Natural killer cell (primary cell): ENCODE measurements around the gene DLX4. TPM values are rescaled to one million over a fixed set of nuclear protein-coding genes. Genes with fewer than 3 reads are reported as not detected.

Experiments used
- ATAC-seq, 3 donors: fragments of 150-1000 bp in 2 of 3; fragments of 200-7000 bp in 1 of 3; cut with Tn5 transposase; 1 replicate in 1 of 3; 2 replicates in 2 of 3; pipeline ENCODE4 v1.10.0; 2021; ENCODE audit warnings: mild to moderate bottlenecking in 2 of 3, moderate library complexity in 2 of 3
- DNase-seq, 2 donors: peaks; one replicate each; pipeline versions ENCODE4 v3.0.0 to v3.0.0-alpha.2; 2013 to 2021; ENCODE audit warnings: mixed read lengths in 1 of 2
- H3K27ac ChIP-seq: one replicate; pipeline ENCODE4 v1.5.1; 2013; ENCODE audit warnings: mild to moderate bottlenecking, low read length
- H3K27me3 ChIP-seq: one replicate; pipeline ENCODE4 v1.6.1; 2013; ENCODE audit warnings: low read length; ENCODE audit not compliant: control insufficient read depth, insufficient read depth
- H3K36me3 ChIP-seq: one replicate; pipeline ENCODE4 v1.6.1; 2013; ENCODE audit warnings: low read length; ENCODE audit not compliant: control insufficient read depth, insufficient read depth
- H3K4me1 ChIP-seq: one replicate; pipeline ENCODE4 v1.6.1; 2013; ENCODE audit warnings: low read length; ENCODE audit not compliant: control insufficient read depth, insufficient read depth
- H3K4me3 ChIP-seq: one replicate; pipeline ENCODE4 v1.5.1; 2013; ENCODE audit warnings: low read length
- H3K9me3 ChIP-seq: one replicate; pipeline ENCODE4 v1.6.1; 2013; ENCODE audit warnings: low read length; ENCODE audit not compliant: control insufficient read depth, insufficient read depth
- H3K27ac Mint-ChIP-seq, 2 donors: one replicate each; pipeline ENCODE4 v1.8.0; 2022; ENCODE audit warnings: mild to moderate bottlenecking in 2 of 2, mixed read lengths in 2 of 2, moderate library complexity in 1 of 2
- H3K27me3 Mint-ChIP-seq, 2 donors: one replicate each; pipeline ENCODE4 v1.8.0; 2022; ENCODE audit warnings: low read depth in 2 of 2, mixed read lengths in 2 of 2
- H3K36me3 Mint-ChIP-seq: one replicate; pipeline ENCODE4 v1.8.0; 2022; ENCODE audit warnings: mixed read lengths
- H3K4me1 Mint-ChIP-seq, 2 donors: one replicate each; pipeline ENCODE4 v1.8.0; 2022; ENCODE audit warnings: mixed read lengths in 2 of 2
- H3K4me3 Mint-ChIP-seq: one replicate; pipeline ENCODE4 v1.8.0; 2022; ENCODE audit warnings: mild to moderate bottlenecking, moderate library complexity, mixed read lengths
- H3K9me3 Mint-ChIP-seq, 2 donors: one replicate each; pipeline ENCODE4 v1.8.0; 2022; ENCODE audit warnings: mixed read lengths in 2 of 2
- CTCF ChIP-seq: fragments of 200-600 bp; IDR thresholded peaks from one replicate; pipeline ENCODE4 v1.8.0; 2022; ENCODE audit warnings: antibody characterized with exemption
- WGBS: methylation state at CpG from one replicate; pipeline ENCODE4 v1.1.7; 2013; ENCODE audit warnings: missing lambda C conversion rate; ENCODE audit not compliant: insufficient coverage; 5-methylcytosine and 5-hydroxymethylcytosine counted together
- intact Hi-C: fragments of 100-400 bp; cut with micrococcal nuclease; formaldehyde crosslinking; loops from one replicate; pipeline ENCODE4 v1.14.2; 2022
- total RNA-seq, 4 donors: library from RNA; stranded (reverse); fragments of 120-200 nt in 1 of 4; gene quantifications; one replicate each; pipeline versions ENCODE4 v1.2.3 to v1.2.4, GENCODE V29; 2013 to 2022

The DLX4 gene
- total RNA-seq, 3 donors from 2014 or later (not counting 1 experiment from before 2014, with no cell fraction given): 0.35 to 1.1 TPM; not detected in 1

GRCh38 chr17:49978501-49978900 lies 9.5 kb downstream of the DLX4 start:
- H3K27ac Mint-ChIP-seq: no peak overlapping the region
- peaks cover 50 to 52% of the 10 kb centered on the region in 2 donors for H3K27me3 Mint-ChIP-seq
- no peaks in the 10 kb centered on the region for H3K9me3 Mint-ChIP-seq
- intact Hi-C loops: no loop called here
- no peak overlapping the region for H3K4me3 ChIP-seq
- DNase-seq: no peak
- ATAC-seq: no peak
- H3K4me1 Mint-ChIP-seq: no peaks in the 10 kb centered on the region
- H3K36me3 ChIP-seq: no peaks in the 10 kb centered on the region
- H3K27ac ChIP-seq: no peak overlapping the region
- no peaks in the 10 kb centered on the region for H3K4me1 ChIP-seq
- no peak overlapping the region for H3K4me3 Mint-ChIP-seq
- TF ChIP-seq CTCF: no peak
- peaks cover 17% of the 10 kb centered on the region for H3K27me3 ChIP-seq
- no peaks in the 10 kb centered on the region for H3K9me3 ChIP-seq
- no peaks in the 10 kb centered on the region for H3K36me3 Mint-ChIP-seq
- 49% methylated on average over 12 of the region's 13 CpGs for WGBS

GRCh38 chr17:49979748-49980479 lies 10.9 kb downstream of the DLX4 start:
- H3K9me3 ChIP-seq: no peaks in the 10 kb centered on the region
- intact Hi-C loops: no loop called here
- ATAC-seq: no peak
- no peak overlapping the region for H3K4me3 ChIP-seq
- peaks cover 48 to 53% of the 10 kb centered on the region in 2 donors for H3K27me3 Mint-ChIP-seq
- H3K27ac Mint-ChIP-seq: no peak overlapping the region
- no peak overlapping the region for H3K27ac ChIP-seq
- no peak for TF ChIP-seq CTCF
- H3K4me1 Mint-ChIP-seq: no peaks in the 10 kb centered on the region
- WGBS: 76% methylated on average over 4 of the region's 4 CpGs
- H3K4me3 Mint-ChIP-seq: no peak overlapping the region
- H3K27me3 ChIP-seq: peaks cover 7% of the 10 kb centered on the region
- DNase-seq: no peak
- no peaks in the 10 kb centered on the region for H3K9me3 Mint-ChIP-seq
- H3K36me3 Mint-ChIP-seq: no peaks in the 10 kb centered on the region
- no peaks in the 10 kb centered on the region for H3K36me3 ChIP-seq
- H3K4me1 ChIP-seq: no peaks in the 10 kb centered on the region

- no peaks in the 10 kb centered on the region for H3K9me3 Mint-ChIP-seq
- intact Hi-C loops: no loop called here
- no peak overlapping the region for H3K4me3 Mint-ChIP-seq
- no peaks in the 10 kb centered on the region for H3K4me1 Mint-ChIP-seq
- H3K27ac ChIP-seq: no peak overlapping the region
- DNase-seq: no peak
- peaks cover 42 to 48% of the 10 kb centered on the region in 2 donors for H3K27me3 Mint-ChIP-seq
- no peak for ATAC-seq
- TF ChIP-seq CTCF: no peak
- no peaks in the 10 kb centered on the region for H3K4me1 ChIP-seq
- H3K36me3 ChIP-seq: no peaks in the 10 kb centered on the region
- no peaks in the 10 kb centered on the region for H3K9me3 ChIP-seq
- H3K36me3 Mint-ChIP-seq: no peaks in the 10 kb centered on the region
- peaks cover 5% of the 10 kb centered on the region for H3K27me3 ChIP-seq
- 71% methylated on average over 7 of the region's 7 CpGs for WGBS
- no peak overlapping the region for H3K4me3 ChIP-seq
- no peak overlapping the region for H3K27ac Mint-ChIP-seq
Observed at GRCh38 chr17:49980703-49981197, 11.8 kb downstream of the DLX4 start.
